ACHN (cell line): Measurements from ENCODE around the gene SOS2.

Source experiments
- DNase-seq: peaks from one replicate; pipeline ENCODE4 v3.0.0-alpha.2; 2015
- in situ Hi-C: cut with HindIII; loops from 2 replicates; pipeline ENCODE4 v1.10.0; 2017; ENCODE audit warnings: low sequenced_read_pairs, low pct_ligation_motif_present, low pct_unique_long_range_greater_than_20kb

The SOS2 gene

DNA sequence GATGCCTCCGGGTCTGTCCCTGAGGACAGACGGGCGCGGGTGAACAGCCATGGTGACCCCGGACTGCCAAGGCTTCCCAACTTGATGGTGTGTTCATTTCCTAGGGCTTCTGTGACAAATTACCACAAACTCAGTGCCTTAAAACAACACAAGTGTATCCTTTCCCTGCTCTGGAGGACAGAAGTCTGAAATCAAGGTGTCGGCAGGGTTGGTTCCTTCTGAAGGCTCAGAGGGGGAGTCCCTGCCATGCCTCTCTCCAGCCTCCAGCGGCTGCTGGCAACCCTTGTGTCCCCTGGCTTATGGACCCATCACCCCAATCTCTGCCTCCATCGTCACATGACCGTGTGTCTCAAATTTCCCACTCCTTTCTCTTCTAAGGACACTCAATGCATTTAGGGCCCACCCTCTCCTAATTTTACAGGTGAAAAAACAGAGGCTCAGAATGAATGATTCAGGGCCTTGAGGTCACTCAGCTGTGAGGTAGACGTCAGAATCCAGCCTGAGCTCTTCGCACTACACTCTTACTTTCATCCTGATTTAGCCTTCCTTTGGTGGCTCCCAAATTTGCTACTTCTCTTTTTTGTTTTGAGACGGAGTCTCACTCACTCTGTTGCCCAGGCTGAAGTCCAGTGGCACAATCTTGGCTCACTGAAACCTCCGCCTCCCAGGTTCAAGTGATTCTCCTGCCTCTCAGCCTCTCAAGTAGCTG lies 160.4 kb downstream of the SOS2 start:
- DNase-seq = no peak
- in situ Hi-C loops = no loop called here

DNA sequence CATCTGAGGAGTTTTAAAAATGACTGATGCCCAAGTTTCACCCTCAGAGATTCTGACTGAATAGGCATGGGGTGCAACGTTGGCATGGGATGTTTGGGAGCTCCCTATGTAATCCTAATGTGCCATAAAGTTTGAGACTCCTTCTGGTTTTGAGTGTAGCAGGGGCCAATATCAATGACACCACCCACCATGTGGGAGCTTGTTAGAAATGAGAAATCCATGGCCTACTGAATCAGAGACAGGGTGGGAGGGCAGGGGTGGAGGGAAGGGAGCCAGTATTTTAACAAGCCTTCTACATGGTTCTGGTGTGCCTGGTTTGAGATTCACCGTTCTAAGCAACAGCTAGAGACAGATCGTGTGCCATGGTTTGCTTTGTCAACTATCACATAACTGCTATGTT lies 161.1 kb downstream of the SOS2 start:
- in situ Hi-C loops = no loop called here
- DNase-seq = no peak

DNA sequence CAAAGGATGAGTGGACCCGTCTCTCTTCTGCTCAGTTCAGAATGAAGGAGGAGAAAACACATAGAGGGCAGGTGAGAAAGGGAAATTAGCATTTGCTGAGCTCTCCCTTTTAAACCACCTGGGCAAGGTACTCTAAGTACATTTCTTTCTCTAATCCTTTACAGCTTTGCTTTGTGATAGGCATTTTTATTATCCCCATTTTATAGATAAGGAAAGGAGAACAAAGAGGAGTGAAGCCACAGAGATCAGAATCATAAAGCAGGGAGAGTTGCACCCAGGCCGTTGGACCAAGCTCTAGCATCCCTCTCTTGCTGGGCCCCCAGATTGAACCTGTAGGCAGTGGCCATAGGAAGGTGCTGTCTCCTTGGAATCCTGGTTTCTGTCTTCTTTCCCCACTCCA lies 162.1 kb downstream of the SOS2 start:
- in situ Hi-C loops = no loop called here

DNA sequence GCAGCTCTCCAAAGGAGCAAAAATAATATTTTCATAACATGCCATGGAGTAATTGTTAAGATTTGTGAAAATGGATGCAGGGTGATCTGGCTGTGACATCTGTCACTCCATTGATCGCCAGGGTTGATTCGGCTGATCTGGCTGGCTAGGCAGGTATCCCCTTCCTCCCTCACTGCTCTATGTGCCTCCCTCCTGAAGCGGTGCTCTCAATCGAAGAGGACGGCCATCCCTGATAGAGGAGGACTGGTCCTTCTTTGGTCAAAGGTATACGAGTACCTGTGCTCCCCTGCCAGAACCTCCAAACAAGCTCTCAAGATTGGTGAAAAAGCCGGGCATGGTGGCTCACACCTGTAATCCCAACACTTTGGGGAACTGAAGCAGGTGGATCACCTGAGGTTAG lies 162.9 kb downstream of the SOS2 start:
- no peak for DNase-seq
- in situ Hi-C loops = no loop called here

More for the DNA sequence above, 162.1 kb downstream of the SOS2 start:
- DNase-seq = no peak

- peak; percentile 16 for DNase-seq
- in situ Hi-C loops = no loop called here
Observed at GRCh38 chr14:50067723-50068495, 163.5 kb downstream of the SOS2 start.
